HepG2 (cell line): ENCODE results near the gene CD151. TPM values are rescaled to one million over a fixed set of nuclear protein-coding genes. Genes with fewer than 3 reads are reported as not detected.

ENCODE experiments used
- HOXA5 ChIP-seq: sonication (generic); formaldehyde crosslinking; IDR thresholded peaks from 2 replicates; pipeline ENCODE4 v1.4.0; 2020; ENCODE audit warnings: missing genetic modification reagents
- KDM6A ChIP-seq: IDR thresholded peaks from 2 replicates; pipeline ENCODE4 v1.6.1; 2016; ENCODE audit warnings: low read depth
- MLXIP ChIP-seq: sonication (generic); formaldehyde crosslinking; IDR thresholded peaks from 2 replicates; pipeline ENCODE4 v1.9.0; 2021; ENCODE audit warnings: missing genetic modification reagents, borderline replicate concordance
- MYNN ChIP-seq: sonication (generic); formaldehyde crosslinking; IDR thresholded peaks from 2 replicates; pipeline ENCODE4 v1.4.0; 2020; ENCODE audit warnings: mild to moderate bottlenecking, low read depth, missing genetic modification reagents
- PAF1 ChIP-seq: IDR thresholded peaks from 2 replicates; pipeline ENCODE4 v1.6.1; 2016; ENCODE audit warnings: missing genetic modification reagents, missing compliant biosample characterization
- RFXANK ChIP-seq: IDR thresholded peaks from 2 replicates; pipeline ENCODE4 v1.6.1; 2016
- RXRA ChIP-seq: sonication (generic); formaldehyde crosslinking; IDR thresholded peaks from 2 replicates; pipeline ENCODE4 v1.5.1; 2020; ENCODE audit warnings: missing genetic modification reagents
- ZNF766 ChIP-seq: sonication (generic); formaldehyde crosslinking; IDR thresholded peaks from 2 replicates; pipeline ENCODE4 v1.5.0; 2020; ENCODE audit warnings: missing genetic modification reagents, borderline replicate concordance
- ZNF768 ChIP-seq: sonication (generic); formaldehyde crosslinking; IDR thresholded peaks from 2 replicates; pipeline ENCODE4 v1.4.0; 2020; ENCODE audit warnings: missing genetic modification reagents
- ZNF770 ChIP-seq: sonication (generic); formaldehyde crosslinking; IDR thresholded peaks from 2 replicates; pipeline ENCODE4 v1.5.0; 2020; ENCODE audit warnings: mild to moderate bottlenecking, missing genetic modification reagents
- ZNF790 ChIP-seq: sonication (generic); formaldehyde crosslinking; IDR thresholded peaks from 2 replicates; pipeline ENCODE4 v1.8.0; 2022; ENCODE audit warnings: missing genetic modification reagents, mild to moderate bottlenecking, borderline replicate concordance
- polyA plus RNA-seq, 8 experiments: library from polyadenylated mRNA; depleted of rRNA in 3 of 8; stranded (reverse) in 7 of 8; unstranded in 1 of 8; fragments of >200 nt; fragmentation: Illumina TruSeq in 4 of 8; extraction: Trizol in 4 of 8; gene quantifications; 2 replicates each; pipeline versions ENCODE4 v1.2.1 to v1.2.3, GENCODE V29; 2011 to 2016; ENCODE audit warnings: low read depth in 4 of 8, missing spikeins in 1 of 8, mixed read lengths in 1 of 8; ENCODE audit not compliant: insufficient read depth in 1 of 8
- total RNA-seq, 5 experiments: library from RNA; depleted of rRNA; stranded (reverse); fragments of >200 nt; fragmentation: Illumina TruSeq; extraction: Trizol; gene quantifications; 2 replicates each; pipeline ENCODE4 v1.2.3, GENCODE V29; 2016; ENCODE audit warnings: low read depth in 1 of 5
- TF ChIP-seq, protein P1 (sequence below): sonication (generic); formaldehyde crosslinking; IDR thresholded peaks from 2 replicates; pipeline ENCODE4 v1.8.0; 2022; ENCODE audit warnings: mild to moderate bottlenecking, missing genetic modification reagents
- TF ChIP-seq, protein P2 (sequence below): sonication (generic); formaldehyde crosslinking; IDR thresholded peaks from 2 replicates; pipeline ENCODE4 v1.4.0; 2020; ENCODE audit warnings: mild to moderate bottlenecking, missing genetic modification reagents

CD151 gene
- total and polyA plus RNA-seq, 2 of the 13 experiments (the other 11 are each of a cell fraction or from before 2014, with no cell fraction given), result 125 to 197 TPM

- TF ChIP-seq MLXIP (CRISPR knock-in tag), result peak; percentile 62; the same call in 1 of the 2 replicates
- TF ChIP-seq MYNN (CRISPR knock-in tag), result no peak
- TF ChIP-seq PAF1, result 0 out of 2 replicates have a peak, but pooled peaks have one; percentile 45
- no peak for TF ChIP-seq KDM6A (CRISPR knock-in tag)
- TF ChIP-seq, protein P1, sequence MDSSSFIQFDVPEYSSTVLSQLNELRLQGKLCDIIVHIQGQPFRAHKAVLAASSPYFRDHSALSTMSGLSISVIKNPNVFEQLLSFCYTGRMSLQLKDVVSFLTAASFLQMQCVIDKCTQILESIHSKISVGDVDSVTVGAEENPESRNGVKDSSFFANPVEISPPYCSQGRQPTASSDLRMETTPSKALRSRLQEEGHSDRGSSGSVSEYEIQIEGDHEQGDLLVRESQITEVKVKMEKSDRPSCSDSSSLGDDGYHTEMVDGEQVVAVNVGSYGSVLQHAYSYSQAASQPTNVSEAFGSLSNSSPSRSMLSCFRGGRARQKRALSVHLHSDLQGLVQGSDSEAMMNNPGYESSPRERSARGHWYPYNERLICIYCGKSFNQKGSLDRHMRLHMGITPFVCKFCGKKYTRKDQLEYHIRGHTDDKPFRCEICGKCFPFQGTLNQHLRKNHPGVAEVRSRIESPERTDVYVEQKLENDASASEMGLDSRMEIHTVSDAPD (CRISPR knock-in tag), result 0 out of 2 replicates have a peak, but pooled peaks have one; percentile 15
- TF ChIP-seq ZNF790 (CRISPR knock-in tag), result 0 out of 2 replicates have a peak, but pooled peaks have one; percentile 27
- TF ChIP-seq ZNF768 (CRISPR knock-in tag), result peak; percentile 0; the same call in 1 of the 2 replicates
- TF ChIP-seq, protein P2, sequence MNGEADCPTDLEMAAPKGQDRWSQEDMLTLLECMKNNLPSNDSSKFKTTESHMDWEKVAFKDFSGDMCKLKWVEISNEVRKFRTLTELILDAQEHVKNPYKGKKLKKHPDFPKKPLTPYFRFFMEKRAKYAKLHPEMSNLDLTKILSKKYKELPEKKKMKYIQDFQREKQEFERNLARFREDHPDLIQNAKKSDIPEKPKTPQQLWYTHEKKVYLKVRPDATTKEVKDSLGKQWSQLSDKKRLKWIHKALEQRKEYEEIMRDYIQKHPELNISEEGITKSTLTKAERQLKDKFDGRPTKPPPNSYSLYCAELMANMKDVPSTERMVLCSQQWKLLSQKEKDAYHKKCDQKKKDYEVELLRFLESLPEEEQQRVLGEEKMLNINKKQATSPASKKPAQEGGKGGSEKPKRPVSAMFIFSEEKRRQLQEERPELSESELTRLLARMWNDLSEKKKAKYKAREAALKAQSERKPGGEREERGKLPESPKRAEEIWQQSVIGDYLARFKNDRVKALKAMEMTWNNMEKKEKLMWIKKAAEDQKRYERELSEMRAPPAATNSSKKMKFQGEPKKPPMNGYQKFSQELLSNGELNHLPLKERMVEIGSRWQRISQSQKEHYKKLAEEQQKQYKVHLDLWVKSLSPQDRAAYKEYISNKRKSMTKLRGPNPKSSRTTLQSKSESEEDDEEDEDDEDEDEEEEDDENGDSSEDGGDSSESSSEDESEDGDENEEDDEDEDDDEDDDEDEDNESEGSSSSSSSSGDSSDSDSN (CRISPR knock-in tag), result 0 out of 2 replicates have a peak, but pooled peaks have one; percentile 4
- TF ChIP-seq RFXANK (CRISPR knock-in tag), result no peak
- 0 out of 2 replicates have a peak, but pooled peaks have one; percentile 8 for TF ChIP-seq HOXA5 (CRISPR knock-in tag)
- peak; percentile 53 for TF ChIP-seq ZNF770 (CRISPR knock-in tag)
- peak; percentile 31; the same call in 1 of the 2 replicates for TF ChIP-seq ZNF766 (CRISPR knock-in tag)
- 0 out of 2 replicates have a peak, but pooled peaks have one; percentile 8 for TF ChIP-seq RXRA
These were observed 9.2 kb downstream of the CD151 start (continued) for GRCh38 chr11:841981-842369.
